C4-2B (cell line): ENCODE results near the gene OSBPL2.

Experiments
- H3K27ac ChIP-seq: fragments of 450-650 bp; 2 replicates; pipeline ENCODE4 v1.5.1; 2017
- ZFX ChIP-seq: fragments of 450-650 bp; IDR thresholded peaks from 2 replicates; pipeline ENCODE4 v1.6.1; 2017
- TF ChIP-seq, protein P1 (sequence below): fragments of 450-650 bp; conservative IDR thresholded peaks from 2 replicates; pipeline ENCODE4 v1.5.1; 2017; ENCODE audit warnings: mild to moderate bottlenecking

Gene OSBPL2

DNA sequence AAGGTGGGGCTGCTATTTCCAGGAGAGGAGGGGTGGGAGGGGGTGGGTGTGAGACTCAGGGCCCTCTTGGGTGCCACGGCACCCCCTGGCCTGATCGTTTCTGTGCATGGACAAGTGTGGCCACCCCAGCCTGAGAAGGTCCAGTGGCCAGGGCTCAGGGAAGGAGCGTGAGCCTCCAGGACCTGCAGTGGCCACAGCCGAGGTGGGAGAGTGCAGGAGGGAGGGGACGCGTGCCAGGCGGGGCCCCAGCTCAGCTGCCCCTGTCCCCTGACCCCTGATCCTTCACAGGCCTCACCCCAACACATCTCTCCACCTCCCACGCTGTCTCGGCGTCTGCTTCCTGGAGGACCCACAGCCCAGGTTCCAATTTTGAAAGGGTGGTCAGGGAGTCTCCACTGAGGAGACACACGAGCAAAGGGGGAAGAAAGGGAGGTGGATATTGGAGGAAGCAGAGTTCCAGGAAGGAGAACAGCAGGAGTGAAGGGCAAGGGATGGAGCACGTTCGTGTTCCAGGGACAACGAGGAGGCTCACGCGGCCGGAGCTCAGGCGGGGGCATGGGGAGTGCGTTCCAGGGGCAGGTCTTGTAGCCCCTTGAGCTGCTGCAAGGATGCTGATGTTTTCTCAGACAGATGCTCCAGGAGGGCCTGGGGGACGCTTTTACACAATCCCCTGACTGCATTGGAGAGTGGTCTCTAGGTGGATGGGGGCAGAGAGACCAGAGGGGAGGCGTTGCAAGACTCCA is 14.0 kb upstream of the OSBPL2 start:
- TF ChIP-seq ZFX = no peak
- TF ChIP-seq, protein P1, sequence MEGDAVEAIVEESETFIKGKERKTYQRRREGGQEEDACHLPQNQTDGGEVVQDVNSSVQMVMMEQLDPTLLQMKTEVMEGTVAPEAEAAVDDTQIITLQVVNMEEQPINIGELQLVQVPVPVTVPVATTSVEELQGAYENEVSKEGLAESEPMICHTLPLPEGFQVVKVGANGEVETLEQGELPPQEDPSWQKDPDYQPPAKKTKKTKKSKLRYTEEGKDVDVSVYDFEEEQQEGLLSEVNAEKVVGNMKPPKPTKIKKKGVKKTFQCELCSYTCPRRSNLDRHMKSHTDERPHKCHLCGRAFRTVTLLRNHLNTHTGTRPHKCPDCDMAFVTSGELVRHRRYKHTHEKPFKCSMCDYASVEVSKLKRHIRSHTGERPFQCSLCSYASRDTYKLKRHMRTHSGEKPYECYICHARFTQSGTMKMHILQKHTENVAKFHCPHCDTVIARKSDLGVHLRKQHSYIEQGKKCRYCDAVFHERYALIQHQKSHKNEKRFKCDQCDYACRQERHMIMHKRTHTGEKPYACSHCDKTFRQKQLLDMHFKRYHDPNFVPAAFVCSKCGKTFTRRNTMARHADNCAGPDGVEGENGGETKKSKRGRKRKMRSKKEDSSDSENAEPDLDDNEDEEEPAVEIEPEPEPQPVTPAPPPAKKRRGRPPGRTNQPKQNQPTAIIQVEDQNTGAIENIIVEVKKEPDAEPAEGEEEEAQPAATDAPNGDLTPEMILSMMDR = no peak
- H3K27ac ChIP-seq = no peak overlapping the region

DNA sequence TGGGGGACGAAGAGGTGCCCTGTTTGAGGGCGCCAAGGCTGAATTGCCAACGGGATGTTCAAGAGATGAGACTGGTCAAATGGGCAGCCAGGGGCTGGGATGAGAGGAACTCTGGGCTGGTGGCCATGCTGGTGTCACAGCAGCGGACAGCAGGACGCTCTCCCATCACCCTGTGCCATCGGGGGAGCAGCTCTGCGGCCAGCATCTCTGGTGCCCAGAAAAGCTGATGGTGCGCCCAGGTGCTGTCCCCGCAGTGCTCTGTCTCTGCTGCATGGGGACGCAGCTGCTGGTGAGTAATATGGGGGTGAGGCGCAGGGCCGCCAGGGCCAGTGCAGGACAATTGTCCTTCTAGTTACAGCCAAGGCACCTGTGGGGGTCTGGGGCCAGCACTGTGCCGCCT is 13.3 kb upstream of the OSBPL2 start:
- no peak overlapping the region for H3K27ac ChIP-seq
- TF ChIP-seq ZFX = no peak
- TF ChIP-seq, protein P1 = no peak

DNA sequence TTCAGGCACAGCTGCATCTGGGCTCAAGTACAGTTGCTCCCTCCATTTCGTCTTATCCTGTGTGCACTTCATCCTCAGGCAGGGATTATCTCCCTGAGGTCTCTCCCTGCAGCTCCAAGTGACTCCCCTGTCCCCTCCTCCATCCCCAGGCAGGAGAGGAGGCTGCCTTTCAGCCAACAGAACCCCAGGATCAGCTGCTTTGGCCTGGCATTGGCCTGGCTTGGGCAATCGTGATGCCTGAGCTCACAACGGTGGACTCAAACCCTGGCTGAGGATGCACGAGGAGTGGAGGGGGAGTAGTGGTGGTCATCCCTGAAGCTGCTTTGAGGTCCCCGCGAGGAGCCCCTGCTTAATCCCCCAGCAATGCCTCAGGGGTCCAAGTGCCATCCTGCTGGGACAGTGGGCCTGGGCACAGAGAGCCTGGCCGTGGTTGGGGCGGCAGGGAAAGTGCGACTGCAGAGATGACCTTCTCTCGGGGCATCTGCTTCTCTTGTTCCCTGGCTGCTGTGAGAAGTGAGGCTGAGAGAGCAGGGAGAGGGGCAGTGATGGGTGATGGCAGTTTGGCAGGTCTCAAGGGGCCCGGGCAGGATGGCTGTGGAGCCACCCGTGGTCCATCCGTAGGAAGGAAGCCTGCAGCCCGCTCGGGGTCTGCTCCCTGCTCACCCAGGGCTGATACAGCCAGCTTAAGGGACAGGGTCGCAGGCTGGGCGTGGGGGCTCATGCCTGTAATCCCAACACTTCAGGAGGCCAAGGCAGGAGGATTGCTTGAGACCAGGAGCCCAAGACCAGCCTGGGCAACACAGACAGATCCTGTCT is 12.3 kb upstream of the OSBPL2 start:
- TF ChIP-seq, protein P1 = no peak
- no peak for TF ChIP-seq ZFX
- H3K27ac ChIP-seq = no peak overlapping the region

DNA sequence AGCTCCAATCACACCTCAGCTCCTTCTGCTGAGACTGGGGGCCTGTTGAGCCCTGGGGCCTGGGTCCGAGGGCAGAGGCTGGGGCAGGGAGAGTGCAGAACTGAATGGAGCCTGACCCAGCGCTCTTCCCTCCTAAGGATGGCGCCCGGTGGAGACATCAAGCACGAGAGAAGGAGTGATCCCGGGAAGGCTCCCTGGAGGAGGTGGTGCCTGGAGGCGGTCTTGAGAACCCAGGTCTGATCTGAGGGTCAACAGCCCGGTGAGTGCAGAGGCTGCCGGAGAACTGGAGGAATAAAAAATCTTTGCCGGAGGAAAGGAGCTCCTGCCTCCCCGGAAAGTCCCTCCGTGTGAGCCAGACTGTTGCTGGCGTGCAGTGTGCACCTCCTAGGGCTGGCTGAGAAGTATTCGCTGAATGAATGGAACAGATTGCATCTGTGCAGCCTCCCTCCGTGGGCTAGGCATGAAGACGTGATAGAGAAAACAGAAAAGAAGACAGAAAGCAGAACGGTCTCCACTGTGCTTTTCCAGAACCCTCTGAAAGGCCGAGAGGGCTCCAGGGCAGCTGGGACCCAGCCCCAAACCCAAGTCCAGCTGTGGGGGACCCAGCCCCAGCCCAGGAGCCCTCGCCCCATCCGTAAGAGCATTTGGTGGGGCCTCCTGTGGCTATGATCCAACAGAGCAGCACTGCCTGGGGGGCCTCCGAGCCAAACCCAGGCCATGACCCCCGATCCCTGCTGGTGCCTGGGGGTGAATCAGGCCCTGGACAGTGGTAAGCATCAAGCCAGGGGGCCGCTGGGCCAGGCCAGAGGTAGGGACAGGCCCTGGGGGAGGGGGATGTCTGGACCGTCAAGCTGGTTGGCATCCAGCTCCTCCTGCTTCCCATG is 11.4 kb upstream of the OSBPL2 start:
- H3K27ac ChIP-seq = peak overlapping the region; percentile 97
- no peak for TF ChIP-seq ZFX
- TF ChIP-seq, protein P1 = no peak

DNA sequence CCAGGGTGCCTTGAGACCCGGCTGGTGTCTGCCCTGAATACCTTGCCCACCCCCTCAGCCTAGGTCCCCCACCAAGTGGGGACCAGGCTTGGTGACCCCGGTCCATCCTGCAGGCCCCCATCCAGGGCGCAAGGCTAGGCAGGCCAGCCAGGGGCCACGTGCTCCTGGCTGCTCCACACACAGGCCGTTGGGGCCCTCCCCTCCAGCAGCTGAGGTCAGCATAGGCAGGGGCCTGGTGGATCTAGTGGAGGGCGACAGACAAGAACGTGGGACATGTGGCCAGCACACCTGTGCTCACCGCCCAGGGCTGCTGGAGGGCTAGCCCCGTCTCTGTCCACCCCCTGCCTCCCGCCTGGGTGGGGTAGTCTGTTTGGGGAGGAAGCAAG is 10.7 kb upstream of the OSBPL2 start:
- TF ChIP-seq, protein P1 = no peak
- TF ChIP-seq ZFX = 0 out of 2 replicates have a peak, but pooled peaks have one; percentile 44
- peak overlapping the region; percentile 97 for H3K27ac ChIP-seq

DNA sequence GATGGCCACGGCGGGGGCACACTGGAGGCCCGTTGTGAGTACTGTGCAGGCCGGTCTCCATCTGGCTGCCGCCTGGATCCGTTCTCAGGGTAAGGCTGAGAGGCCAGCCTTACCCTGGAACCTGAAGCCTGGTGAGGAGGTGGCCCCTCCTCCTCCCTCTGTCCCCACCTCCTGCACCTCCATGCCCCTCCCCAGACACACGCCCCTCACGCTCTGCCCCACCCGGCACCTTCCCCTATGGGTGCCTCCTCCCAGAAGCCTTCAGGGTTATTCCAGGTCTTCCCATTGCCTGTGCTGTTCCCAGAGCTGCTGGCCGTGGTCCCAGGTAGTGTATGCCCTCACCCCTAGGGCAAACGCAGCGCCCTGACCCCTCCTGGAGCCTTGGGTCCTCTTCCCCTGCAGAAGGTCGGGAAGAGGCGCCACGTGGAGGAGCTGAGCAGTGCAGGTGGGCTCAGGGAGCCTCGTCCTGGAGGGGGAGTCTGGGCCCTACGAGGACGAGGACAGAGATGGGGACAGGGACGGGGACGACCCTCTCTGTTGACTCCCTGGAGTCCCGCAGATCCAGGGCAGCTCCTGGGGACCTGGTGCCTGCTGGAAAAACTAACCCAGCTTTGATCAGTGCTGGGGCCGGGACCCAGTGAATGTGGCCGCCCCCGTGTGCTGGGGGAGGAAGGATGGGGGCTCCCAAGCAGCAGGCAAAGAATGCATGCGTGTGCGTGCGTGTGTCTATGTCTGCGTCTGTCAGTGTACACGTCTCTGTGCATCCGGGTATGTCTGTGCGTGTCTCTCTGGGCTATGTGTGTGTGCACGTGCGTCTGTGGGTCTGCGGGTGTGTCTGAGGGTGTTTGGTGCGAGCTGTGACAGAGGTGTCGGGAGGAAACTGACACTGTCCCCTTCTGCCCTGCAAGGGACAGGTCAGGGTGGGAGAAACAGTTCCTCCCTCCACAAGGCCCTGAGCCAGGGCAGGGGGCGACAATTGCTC is 10.1 kb upstream of the OSBPL2 start:
- peak overlapping the region; percentile 97 for H3K27ac ChIP-seq

More for the DNA sequence above, 10.1 kb upstream of the OSBPL2 start:
- TF ChIP-seq ZFX = no peak; the same call in 1 of the 2 replicates
